A549 (cell line): ENCODE results near the gene GRM7.

Experiments
- BCL3 ChIP-seq: fragments of >200 bp; sonication (Bioruptor Twin); formaldehyde crosslinking; IDR thresholded peaks from 3 replicates; pipeline ENCODE4 v1.6.1; 2016
- CBX8 ChIP-seq: fragments of 200-600 bp; sonication (generic); IDR thresholded peaks from 2 replicates; pipeline ENCODE4 v1.6.1; 2016
- CHD2 ChIP-seq: fragments of 150-350 bp; IDR thresholded peaks from 2 replicates; pipeline ENCODE4 v1.6.1; 2014; ENCODE audit warnings: low read length; ENCODE audit not compliant: partially characterized antibody
- ELK1 ChIP-seq: fragments of 150-350 bp; IDR thresholded peaks from 2 replicates; pipeline ENCODE4 v1.6.1; 2014; ENCODE audit warnings: low read depth, mild to moderate bottlenecking, low read length
- JUN ChIP-seq, 2 experiments: fragments of >200 bp; sonication (Bioruptor Twin); formaldehyde crosslinking; IDR thresholded peaks; 2 replicates in 1 of 2; 3 replicates in 1 of 2; pipeline ENCODE4 v1.6.1; 2016 to 2017
- MAX ChIP-seq: IDR thresholded peaks from 2 replicates; pipeline ENCODE4 v1.6.1; 2012
- MAZ ChIP-seq: fragments of 150-350 bp; IDR thresholded peaks from 2 replicates; pipeline ENCODE4 v1.6.1; 2014; ENCODE audit warnings: antibody characterized with exemption, low read depth, low read length, borderline replicate concordance
- PHF8 ChIP-seq: fragments of 200-600 bp; sonication (generic); IDR thresholded peaks from 2 replicates; pipeline ENCODE4 v1.6.1; 2016; ENCODE audit warnings: low read depth, mild to moderate bottlenecking, antibody characterized with exemption, moderate library complexity, borderline replicate concordance
- POLR2A ChIP-seq: IDR thresholded peaks from 2 replicates; pipeline ENCODE4 v1.6.1; 2012; ENCODE audit warnings: mild to moderate bottlenecking, low read length
- RFX5 ChIP-seq: fragments of 450-650 bp; IDR thresholded peaks from 2 replicates; pipeline ENCODE4 v1.7.1; 2014; ENCODE audit warnings: antibody characterized with exemption, mild to moderate bottlenecking, moderate library complexity
- SMC3 ChIP-seq: fragments of >200 bp; sonication (Bioruptor Twin); formaldehyde crosslinking; IDR thresholded peaks from 3 replicates; pipeline ENCODE4 v1.6.1; 2018; ENCODE audit warnings: inconsistent platforms
- SREBF2 ChIP-seq: fragments of 450-650 bp; IDR thresholded peaks from 2 replicates; pipeline ENCODE4 v1.6.1; 2014; ENCODE audit warnings: mild to moderate bottlenecking, moderate library complexity
- USF2 ChIP-seq: fragments of 450-650 bp; IDR thresholded peaks from 2 replicates; pipeline ENCODE4 v1.6.1; 2014; ENCODE audit warnings: antibody characterized with exemption
- TF ChIP-seq, protein P1 (sequence below): fragments of >200 bp; sonication (Bioruptor Twin); formaldehyde crosslinking; IDR thresholded peaks from 3 replicates; pipeline ENCODE4 v1.5.1; 2016

DNA sequence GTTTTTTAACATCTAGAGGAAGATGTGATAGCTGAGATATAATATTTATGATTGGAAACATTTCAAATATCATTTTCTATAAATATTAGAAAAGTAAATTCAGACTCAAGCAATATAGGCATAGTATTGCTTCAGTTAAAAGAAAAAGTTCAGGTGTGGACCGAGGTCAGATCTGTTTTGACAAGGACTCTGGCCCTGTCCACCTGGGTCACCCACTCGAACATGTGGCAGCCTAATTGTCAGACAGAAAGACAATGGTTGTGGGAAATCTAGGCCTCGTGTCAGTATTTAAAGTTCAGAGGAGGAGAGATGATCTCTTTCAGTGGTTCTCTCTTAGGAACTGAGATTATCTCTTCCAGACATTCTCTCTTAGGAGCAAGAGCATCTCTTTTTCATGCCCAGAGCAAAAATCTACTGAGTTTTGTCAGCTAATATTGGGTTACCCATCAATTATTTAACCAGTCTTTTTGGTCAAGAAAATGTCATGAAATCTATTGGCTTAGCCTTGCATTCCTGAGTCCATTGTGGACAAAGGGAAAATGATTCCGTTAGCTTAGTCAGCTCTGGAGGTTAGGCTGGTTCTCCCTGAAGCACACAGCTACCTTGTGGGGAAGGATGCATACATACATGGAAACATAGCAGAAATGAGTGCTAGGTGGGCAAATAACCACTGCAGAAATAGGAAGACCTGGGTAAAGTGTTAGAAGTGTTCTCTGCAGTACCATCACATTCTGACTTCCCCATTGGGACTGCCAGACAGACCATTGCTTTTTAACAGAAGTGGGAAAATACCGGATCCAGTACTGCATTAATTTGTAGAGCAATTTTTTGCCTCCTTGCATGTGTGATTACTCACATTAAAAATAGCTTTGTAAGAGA lies 343.3 kb downstream of the GRM7 start:
- TF ChIP-seq, protein P1, sequence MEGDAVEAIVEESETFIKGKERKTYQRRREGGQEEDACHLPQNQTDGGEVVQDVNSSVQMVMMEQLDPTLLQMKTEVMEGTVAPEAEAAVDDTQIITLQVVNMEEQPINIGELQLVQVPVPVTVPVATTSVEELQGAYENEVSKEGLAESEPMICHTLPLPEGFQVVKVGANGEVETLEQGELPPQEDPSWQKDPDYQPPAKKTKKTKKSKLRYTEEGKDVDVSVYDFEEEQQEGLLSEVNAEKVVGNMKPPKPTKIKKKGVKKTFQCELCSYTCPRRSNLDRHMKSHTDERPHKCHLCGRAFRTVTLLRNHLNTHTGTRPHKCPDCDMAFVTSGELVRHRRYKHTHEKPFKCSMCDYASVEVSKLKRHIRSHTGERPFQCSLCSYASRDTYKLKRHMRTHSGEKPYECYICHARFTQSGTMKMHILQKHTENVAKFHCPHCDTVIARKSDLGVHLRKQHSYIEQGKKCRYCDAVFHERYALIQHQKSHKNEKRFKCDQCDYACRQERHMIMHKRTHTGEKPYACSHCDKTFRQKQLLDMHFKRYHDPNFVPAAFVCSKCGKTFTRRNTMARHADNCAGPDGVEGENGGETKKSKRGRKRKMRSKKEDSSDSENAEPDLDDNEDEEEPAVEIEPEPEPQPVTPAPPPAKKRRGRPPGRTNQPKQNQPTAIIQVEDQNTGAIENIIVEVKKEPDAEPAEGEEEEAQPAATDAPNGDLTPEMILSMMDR = no peak
- TF ChIP-seq POLR2A (no peak), JUN (IDR thresholded peaks at IDR 0.05) (no peak), BCL3 (no peak), RFX5 (no peak), ELK1 (no peak), USF2 (no peak), CHD2 (no peak), PHF8 (no peak), SREBF2 (no peak), MAX (no peak), SMC3 (no peak), MAZ (no peak), CBX8 (no peak)
